GM19035 (cell line): ENCODE measurements around the gene KIF23.
"Not testable (repeated sequence)": the region's sequence is repeated elsewhere in the genome, so short reads cannot be mapped to it uniquely, and the experiment has no call there.

ENCODE experiments used
- ATAC-seq: cut with Tn5 transposase; IDR thresholded peaks from one replicate; pipeline ENCODE4 v1.9.1; 2021; ENCODE audit not compliant: unreplicated experiment

Gene KIF23

DNA sequence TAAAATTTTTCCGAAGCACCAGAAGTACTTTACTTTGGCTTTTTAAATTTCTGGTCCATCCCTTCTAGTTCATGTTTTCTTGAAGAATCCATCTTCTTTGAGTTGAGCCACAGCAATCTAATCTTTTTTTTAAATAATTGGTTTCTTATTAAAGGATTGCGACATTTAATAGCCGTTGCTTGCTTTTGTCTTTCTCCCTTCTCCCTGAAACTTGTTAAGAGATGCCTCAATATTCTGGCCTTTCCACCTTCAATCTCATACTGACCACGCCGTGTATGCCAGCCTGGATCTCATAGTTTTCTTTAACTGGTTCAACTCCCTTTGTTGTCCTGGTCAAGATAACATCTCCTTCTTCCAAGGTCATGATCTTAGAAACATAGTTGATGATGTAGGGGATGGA lies 20.1 kb downstream of the KIF23 start:
- no peak for ATAC-seq

DNA sequence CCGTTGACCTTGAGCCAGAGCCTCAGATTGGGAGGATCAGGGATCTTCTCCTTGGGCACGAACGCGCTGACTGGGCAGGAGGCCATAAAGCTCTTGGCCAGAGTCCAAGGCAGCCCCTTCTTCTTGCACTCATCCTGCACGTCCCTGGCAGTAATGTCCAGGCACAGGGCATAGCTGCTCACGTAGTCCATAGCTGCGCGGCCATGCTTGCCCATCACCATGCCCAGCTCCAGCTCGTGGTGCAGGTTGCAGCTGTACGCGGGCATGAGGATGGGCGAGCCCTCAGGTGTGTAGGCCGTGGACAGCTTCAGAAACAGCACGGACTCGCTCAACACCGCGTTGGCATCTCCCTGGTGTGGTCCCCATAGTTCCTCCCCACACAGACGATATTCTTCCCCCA lies 20.5 kb downstream of the KIF23 start:
- ATAC-seq: no peak

- no peak for ATAC-seq
Measured at GRCh38 chr15:69435985-69436384, 21.8 kb downstream of the KIF23 start.

GRCh38 chr15:69436951-69437350 lies 22.8 kb downstream of the KIF23 start:
- ATAC-seq: no peak

DNA sequence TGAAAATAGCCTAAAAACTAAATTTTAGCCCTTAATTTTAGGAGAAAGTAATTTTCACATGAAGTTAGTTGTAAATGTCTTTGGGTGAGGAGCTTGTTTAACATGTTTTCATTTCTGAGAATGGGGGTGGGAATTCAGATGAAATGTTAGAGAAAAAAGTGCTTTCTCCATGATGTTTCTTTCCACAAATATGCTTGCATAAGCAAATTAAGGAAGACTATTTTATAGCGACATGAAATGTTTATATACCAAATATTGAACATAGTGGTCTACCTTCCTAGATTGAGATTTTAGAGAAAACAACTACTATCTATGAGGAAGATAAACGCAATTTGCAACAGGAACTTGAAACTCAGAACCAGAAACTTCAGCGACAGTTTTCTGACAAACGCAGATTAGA lies 25.5 kb downstream of the KIF23 start:
- no peak for ATAC-seq

DNA sequence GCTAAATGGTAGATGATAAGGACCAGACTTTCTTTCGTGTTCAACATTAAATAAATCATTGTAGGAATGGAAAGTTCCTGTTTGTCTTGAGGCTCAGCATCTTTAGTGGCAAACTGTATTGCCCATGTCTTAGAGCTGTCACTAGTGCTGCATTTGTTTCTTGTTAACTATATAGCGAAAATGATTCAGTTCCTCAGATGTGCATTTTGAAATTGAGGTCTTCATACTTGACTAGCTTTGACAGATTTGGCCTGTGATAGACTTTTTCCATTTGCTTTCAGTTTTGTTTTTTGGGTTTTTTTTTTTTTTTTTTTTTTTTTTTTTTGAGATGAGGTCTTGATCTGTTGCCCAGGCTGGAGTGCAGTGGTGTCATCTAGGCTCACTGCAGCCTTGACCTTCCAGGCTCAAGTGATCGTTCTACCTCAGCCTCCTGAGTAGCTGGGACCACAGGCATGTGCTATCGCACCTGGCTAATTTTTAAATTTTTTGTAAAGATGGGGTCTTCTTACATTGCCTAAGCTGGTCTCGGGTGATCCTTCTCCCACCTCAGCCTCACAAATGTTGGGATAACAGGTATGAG lies 29.0 kb downstream of the KIF23 start:
- peak; percentile 53 for ATAC-seq

- no peak for ATAC-seq
Measured at GRCh38 chr15:69444686-69445085, 30.5 kb downstream of the KIF23 start.

DNA sequence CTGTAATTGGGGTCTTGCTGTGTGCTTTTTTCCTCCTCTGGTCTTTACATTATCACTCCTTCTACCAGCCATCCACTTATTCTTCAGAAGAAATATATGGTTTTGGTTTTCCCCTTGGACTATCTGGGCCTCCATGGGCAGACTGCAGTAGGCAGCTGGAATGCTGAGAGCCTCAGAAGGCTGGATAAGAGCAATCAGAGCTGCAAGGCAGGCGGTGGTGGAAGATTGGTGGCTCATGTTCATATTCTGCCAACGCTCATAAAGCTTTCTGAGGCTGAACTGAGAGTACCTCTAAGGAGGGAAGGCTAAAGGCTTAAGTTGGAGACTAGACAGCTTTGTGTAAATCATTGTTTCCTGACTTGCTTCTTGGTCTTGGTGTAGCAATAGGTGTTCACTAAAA lies 32.8 kb downstream of the KIF23 start:
- ATAC-seq: no peak

DNA sequence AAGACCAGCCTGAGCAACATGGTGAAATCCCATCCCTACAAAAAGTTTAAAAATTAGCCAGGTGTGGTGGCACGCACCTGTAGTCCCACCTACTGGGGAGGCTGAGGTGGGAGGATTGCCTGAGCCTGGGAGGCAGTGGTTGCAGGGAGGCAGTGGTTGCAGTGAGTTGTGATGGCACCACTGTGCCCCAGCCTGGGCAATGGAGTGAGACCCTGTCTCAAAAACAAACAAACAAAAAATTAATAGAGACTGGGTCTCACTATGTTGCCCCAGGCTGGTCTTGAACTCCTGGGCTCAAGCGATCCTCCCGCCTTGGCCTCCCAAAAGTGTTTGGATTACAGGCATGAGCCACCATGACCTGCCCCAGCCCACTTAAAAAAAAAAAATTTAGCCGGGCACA lies 36.1 kb downstream of the KIF23 start:
- not testable (repeated sequence) for ATAC-seq

DNA sequence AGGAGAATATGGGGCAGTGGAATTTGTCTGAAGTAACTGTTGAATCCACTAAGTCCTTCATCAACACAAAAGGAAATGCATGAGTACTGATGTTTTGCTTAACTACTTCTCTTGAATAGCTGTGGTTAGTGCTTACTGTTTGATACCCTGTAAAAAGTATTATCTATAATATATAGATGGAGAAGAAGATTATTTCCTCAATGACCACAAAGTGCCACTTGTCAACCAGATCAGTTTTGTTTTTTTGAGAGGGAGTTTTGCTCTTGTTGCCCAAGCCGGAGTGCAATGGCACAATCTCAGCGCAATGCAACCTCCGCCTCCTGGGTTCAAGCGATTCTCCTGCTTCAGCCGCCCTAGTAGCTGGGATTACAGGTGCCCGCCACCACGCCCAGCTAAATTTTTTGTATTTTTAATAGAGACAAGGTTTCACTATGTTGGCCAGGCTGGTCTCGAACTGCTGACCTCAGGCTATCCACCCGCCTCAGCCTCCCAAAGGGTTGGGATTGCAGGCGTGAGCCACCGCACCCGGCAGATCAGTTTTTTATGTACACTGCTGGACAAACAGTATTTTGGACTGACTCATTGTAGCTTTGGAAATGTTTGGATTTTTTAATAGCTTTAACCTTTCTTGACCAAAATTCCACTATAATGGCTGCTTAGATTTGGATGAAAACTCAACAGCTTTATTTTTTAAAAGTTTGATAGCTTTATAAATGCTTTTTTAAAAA lies 37.0 kb downstream of the KIF23 start:
- ATAC-seq: no peak

- ATAC-seq: peak; percentile 45
Measured at GRCh38 chr15:69451951-69452691, 38.0 kb downstream of the KIF23 start.

DNA sequence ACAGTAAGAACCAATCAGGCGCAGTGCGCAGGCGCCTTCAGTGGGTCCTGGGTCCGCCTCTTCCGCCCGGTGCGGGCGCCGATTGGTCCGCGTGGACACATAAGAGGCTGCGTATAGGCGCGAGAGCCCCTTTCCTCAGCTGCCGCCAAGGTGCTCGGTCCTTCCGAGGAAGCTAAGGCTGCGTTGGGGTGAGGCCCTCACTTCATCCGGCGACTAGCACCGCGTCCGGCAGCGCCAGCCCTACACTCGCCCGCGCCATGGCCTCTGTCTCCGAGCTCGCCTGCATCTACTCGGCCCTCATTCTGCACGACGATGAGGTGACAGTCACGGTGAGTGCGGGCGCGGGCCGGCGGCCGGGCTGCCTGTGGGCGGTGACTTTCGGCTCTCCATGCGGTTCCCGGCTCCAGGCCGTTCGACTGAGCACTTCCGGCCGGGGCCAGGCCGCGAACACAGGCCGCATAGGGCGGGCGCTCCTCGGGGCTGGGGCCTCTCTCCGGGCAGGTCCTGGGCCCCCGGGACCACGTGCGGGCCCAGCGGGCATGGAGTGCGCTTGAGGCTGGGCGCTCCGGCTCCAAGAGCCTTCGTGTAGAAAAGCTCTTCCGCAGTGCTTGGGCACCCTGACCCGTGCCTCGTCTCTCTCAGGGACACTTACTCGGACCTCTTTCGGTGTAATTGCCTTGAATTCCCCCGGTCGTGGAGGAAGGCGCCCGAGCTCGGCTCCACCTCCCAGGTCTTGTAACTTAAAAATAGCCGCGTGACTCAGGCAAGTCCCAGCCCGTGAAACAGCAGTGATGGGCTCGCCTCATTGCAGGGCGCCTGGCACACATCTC lies 38.8 kb downstream of the KIF23 start, which contains the start of gene RPLP1:
Gene RPLP1, plus strand, starts transcription at position 127 of the 830 bp plus-strand sequence. Its CDS starts 131 bp downstream, at position 258.
- ATAC-seq: peak; percentile 80

DNA sequence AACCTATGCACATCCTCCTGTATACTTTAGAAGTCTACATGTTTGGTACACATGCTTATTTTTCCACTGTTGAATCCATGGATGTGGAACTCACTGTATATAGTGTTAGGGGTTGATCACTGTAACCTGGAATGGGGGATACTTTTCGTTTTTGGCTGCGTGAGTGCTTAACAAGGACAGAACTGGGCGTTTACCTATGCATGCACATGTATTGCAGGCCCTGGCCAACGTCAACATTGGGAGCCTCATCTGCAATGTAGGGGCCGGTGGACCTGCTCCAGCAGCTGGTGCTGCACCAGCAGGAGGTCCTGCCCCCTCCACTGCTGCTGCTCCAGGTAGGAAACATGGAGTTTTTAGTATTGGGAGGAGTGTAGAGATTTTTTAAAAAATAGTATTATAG lies 40.8 kb downstream of the KIF23 start:
- no peak for ATAC-seq

- no peak for ATAC-seq
Measured at GRCh38 chr15:69456208-69457166, 42.3 kb downstream of the KIF23 start.

GRCh38 chr15:69457304-69458280 lies 43.4 kb downstream of the KIF23 start:
- ATAC-seq: no peak

- ATAC-seq: no peak
Measured at GRCh38 chr15:69459066-69459465, 44.9 kb downstream of the KIF23 start.

DNA sequence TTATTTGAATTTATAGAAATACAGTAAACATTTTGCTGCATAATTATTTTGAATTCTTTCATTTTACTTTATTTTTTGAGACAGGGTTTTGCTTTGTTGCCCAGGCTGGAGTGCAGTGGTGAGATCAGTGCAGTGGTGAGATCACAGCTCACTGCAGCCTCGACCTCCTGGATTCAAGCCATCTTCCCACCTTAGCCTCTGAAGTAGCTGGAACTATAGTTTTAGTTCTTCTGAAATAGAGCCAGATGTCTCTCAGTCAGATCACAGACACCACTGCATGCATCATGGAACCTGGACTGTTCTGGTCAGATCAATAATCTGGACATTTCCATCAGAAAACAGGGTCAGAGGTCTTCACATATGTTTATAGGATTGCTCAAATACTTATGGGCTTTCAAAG lies 46.3 kb downstream of the KIF23 start:
- ATAC-seq: no peak

- no peak for ATAC-seq
Measured at GRCh38 chr15:69462030-69462492, 47.9 kb downstream of the KIF23 start.
